Measurements from ENCODE around the gene DDIT3. TPM values are rescaled to one million over a fixed set of nuclear protein-coding genes. Genes with fewer than 3 reads are reported as not detected.

Gene DDIT3
- total RNA-seq, 2 experiments from 2014 or later = 15.3 to 15.9 TPM

- CTCF ChIA-PET = interaction anchor here (1.5 to 2.1 kb wide), 3 partner anchors 12 to 32 kb away, joined by 4 to 9 read pairs (median 6); partner anchors contain the start of genes DDIT3 and GLI1
- peak overlapping the region; percentile 93 for H3K4me3 Mint-ChIP-seq
- DNase-seq = no peak
- ATAC-seq = no peak
- H3K27ac Mint-ChIP-seq = peak overlapping the region; percentile 89
- H3K27me3 Mint-ChIP-seq = no peaks in the 10 kb centered on the region
- peaks cover 36% of the 10 kb centered on the region for H3K4me1 Mint-ChIP-seq
- H3K36me3 Mint-ChIP-seq = peaks cover 38% of the 10 kb centered on the region
- no peaks in the 10 kb centered on the region for H3K9me3 Mint-ChIP-seq (ENCODE audit: low read depth)
Measured at GRCh38 chr12:57489157-57489641, 31.1 kb downstream of the DDIT3 start.

GRCh38 chr12:57488402-57489156 is 31.7 kb downstream of the DDIT3 start:
- Mint-ChIP-seq H3K27me3 (no peaks in the 10 kb centered on the region), H3K36me3 (peaks cover 38% of the 10 kb centered on the region), H3K4me3 (peak overlapping the region; percentile 93), H3K4me1 (peaks cover 36% of the 10 kb centered on the region), H3K9me3 (ENCODE audit: low read depth) (no peaks in the 10 kb centered on the region), H3K27ac (peak overlapping the region; percentile 89)
- no peak for DNase-seq
- CTCF ChIA-PET = interaction anchor here (1.5 to 2.1 kb wide), 3 partner anchors 12 to 32 kb away, joined by 4 to 9 read pairs (median 6); partner anchors contain the start of genes DDIT3 and GLI1
- no peak for ATAC-seq

- Mint-ChIP-seq H3K27ac (peak within 1 kb of the TSS; percentile 89), H3K9me3 (ENCODE audit: low read depth) (no peaks in the 10 kb centered on the region)
Measured at GRCh38 chr12:57487597-57488401, 32.5 kb downstream of the DDIT3 start, which contains the start of gene MARS1. TSS of gene MARS1 (plus strand) at chr12:57488068. CDS start at chr12:57488091, 23 bp downstream.

GRCh38 chr12:57487055-57487596 is 33.2 kb downstream of the DDIT3 start:
- CTCF ChIA-PET = interaction anchor here (1.0 to 2.7 kb wide), 5 partner anchors 10 to 32 kb away, joined by 3 to 12 read pairs (median 4); partner anchors contain the start of gene GLI1
- no peak for ATAC-seq
- no peaks in the 10 kb centered on the region for H3K27me3 Mint-ChIP-seq
- no peaks in the 10 kb centered on the region for H3K9me3 Mint-ChIP-seq (ENCODE audit: low read depth)
- H3K4me3 Mint-ChIP-seq = peak overlapping the region; percentile 93
- peaks cover 32% of the 10 kb centered on the region for H3K36me3 Mint-ChIP-seq
- H3K27ac Mint-ChIP-seq = peak overlapping the region; percentile 89
- DNase-seq = no peak
- H3K4me1 Mint-ChIP-seq = peaks cover 36% of the 10 kb centered on the region

More at GRCh38 chr12:57487597-57488401, 32.5 kb downstream of the DDIT3 start, which contains the start of gene MARS1:
- DNase-seq (peak; percentile 97), ATAC-seq (peak; percentile 97)
- CTCF ChIA-PET = interaction anchor here (1.0 to 2.7 kb wide), 6 partner anchors 11 to 33 kb away, joined by 3 to 12 read pairs (median 4); partner anchors contain the start of genes DDIT3 and GLI1
- H3K4me1 Mint-ChIP-seq = peaks cover 39% of the 10 kb centered on the region
- H3K4me3 Mint-ChIP-seq = peak within 1 kb of the TSS; percentile 93
- peaks cover 35% of the 10 kb centered on the region for H3K36me3 Mint-ChIP-seq
- H3K27me3 Mint-ChIP-seq = no peaks in the 10 kb centered on the region

GRCh38 chr12:57485695-57486094 is 34.6 kb downstream of the DDIT3 start:
- no peak for DNase-seq
- CTCF ChIA-PET = interaction anchor here (0.6 to 2.7 kb wide), 5 partner anchors 8 to 148 kb away, joined by 3 to 12 read pairs (median 3); partner anchors contain the start of gene B4GALNT1
- ATAC-seq = no peak
- H3K27me3 Mint-ChIP-seq = no peaks in the 10 kb centered on the region
- H3K4me3 Mint-ChIP-seq = no peak overlapping the region
- H3K36me3 Mint-ChIP-seq = peaks cover 25% of the 10 kb centered on the region
- no peak overlapping the region for H3K27ac Mint-ChIP-seq
- no peaks in the 10 kb centered on the region for H3K9me3 Mint-ChIP-seq (ENCODE audit: low read depth)
- H3K4me1 Mint-ChIP-seq = peaks cover 39% of the 10 kb centered on the region

- Mint-ChIP-seq H3K27me3 (no peaks in the 10 kb centered on the region), H3K27ac (no peak overlapping the region), H3K9me3 (ENCODE audit: low read depth) (no peaks in the 10 kb centered on the region), H3K4me3 (no peak overlapping the region), H3K36me3 (peaks cover 7% of the 10 kb centered on the region), H3K4me1 (peaks cover 44% of the 10 kb centered on the region)
- ATAC-seq (no peak), DNase-seq (no peak)
- CTCF ChIA-PET = interaction anchor here (0.8 to 12.4 kb wide), 2 partner anchors 14 to 21 kb away, joined by 3 to 193 read pairs; partner anchors contain the start of gene GLI1
Measured at GRCh38 chr12:57483466-57483865, 36.8 kb downstream of the DDIT3 start.

- Mint-ChIP-seq H3K27ac (peak overlapping the region; percentile 100), H3K4me3 (no peak overlapping the region), H3K27me3 (no peaks in the 10 kb centered on the region), H3K9me3 (ENCODE audit: low read depth) (no peaks in the 10 kb centered on the region), H3K4me1 (peaks cover 41% of the 10 kb centered on the region), H3K36me3 (peaks cover 17% of the 10 kb centered on the region)
- no peak for ATAC-seq
- no peak for DNase-seq
- CTCF ChIA-PET = interaction anchor here (0.7 to 12.4 kb wide), 2 partner anchors 19 to 65 kb away, joined by 3 to 193 read pairs; partner anchors contain the start of gene GLI1
Measured at GRCh38 chr12:57481671-57482070, 38.6 kb downstream of the DDIT3 start.

- Mint-ChIP-seq H3K27me3 (no peaks in the 10 kb centered on the region), H3K9me3 (ENCODE audit: low read depth) (no peaks in the 10 kb centered on the region), H3K27ac (peak within 1 kb of the TSS; percentile 100), H3K4me1 (peaks cover 53% of the 10 kb centered on the region), H3K4me3 (peak within 1 kb of the TSS; percentile 89), H3K36me3 (peaks cover 30% of the 10 kb centered on the region)
- peak; percentile 85 for DNase-seq
- CTCF ChIA-PET = interaction anchor here (0.8 to 12.4 kb wide), 7 partner anchors 10 to 240 kb away, joined by 3 to 193 read pairs (median 4); partner anchors contain the start of gene GLI1
- ATAC-seq = peak; percentile 60
Measured at GRCh38 chr12:57479376-57480115, 40.8 kb downstream of the DDIT3 start, which contains the start of gene ARHGAP9. TSS of gene ARHGAP9 (minus strand) at chr12:57479866. CDS start at chr12:57479406, 460 bp downstream.

GRCh38 chr12:57479043-57479375 is 41.3 kb downstream of the DDIT3 start:
- H3K36me3 Mint-ChIP-seq = peaks cover 36% of the 10 kb centered on the region
- peak; percentile 3 for ATAC-seq
- no peaks in the 10 kb centered on the region for H3K27me3 Mint-ChIP-seq
- CTCF ChIA-PET = interaction anchor here (1.3 to 12.4 kb wide), 4 partner anchors 17 to 240 kb away, joined by 3 to 193 read pairs (median 4); partner anchors contain the start of gene GLI1
- H3K4me3 Mint-ChIP-seq = peak overlapping the region; percentile 89
- peaks cover 59% of the 10 kb centered on the region for H3K4me1 Mint-ChIP-seq
- H3K27ac Mint-ChIP-seq = peak overlapping the region; percentile 100
- no peaks in the 10 kb centered on the region for H3K9me3 Mint-ChIP-seq (ENCODE audit: low read depth)
- peak; percentile 60 for DNase-seq

GRCh38 chr12:57477710-57478681 is 42.3 kb downstream of the DDIT3 start:
- H3K4me3 Mint-ChIP-seq = peak overlapping the region; percentile 89
- H3K9me3 Mint-ChIP-seq (ENCODE audit: low read depth) = no peaks in the 10 kb centered on the region
- peaks cover 41% of the 10 kb centered on the region for H3K36me3 Mint-ChIP-seq

More at GRCh38 chr12:57477710-57478681, 42.3 kb downstream of the DDIT3 start:
- DNase-seq = peak; percentile 73
- CTCF ChIA-PET = interaction anchor here (0.8 to 12.4 kb wide), 16 partner anchors 9 to 264 kb away, joined by 3 to 193 read pairs (median 5); partner anchors contain the start of genes GLI1, MARS1 and OS9
- peak; percentile 51 for ATAC-seq
- Mint-ChIP-seq H3K27ac (peak overlapping the region; percentile 100), H3K27me3 (no peaks in the 10 kb centered on the region), H3K4me1 (peaks cover 61% of the 10 kb centered on the region)
